Stimulated activated CD8-positive, alpha-beta memory T cell treated with anti-CD3 and anti-CD28 coated beads, Interleukin-7, amount 100 ng/mL, for 4 hours (primary cell): ENCODE data around the gene FYB2.
"Not testable (repeated sequence)": the region's sequence is repeated elsewhere in the genome, so short reads cannot be mapped to it uniquely, and the experiment has no call there.

Experiments used
- DNase-seq, 2 donors: peaks; one replicate each; pipeline ENCODE4 v3.0.0-alpha.2; 2020; ENCODE audit warnings: low read depth in 2 of 2

Gene FYB2

GRCh38 chr1:56790036-56790435, 29.2 kb downstream of the FYB2 start:
- no peak for DNase-seq

DNA sequence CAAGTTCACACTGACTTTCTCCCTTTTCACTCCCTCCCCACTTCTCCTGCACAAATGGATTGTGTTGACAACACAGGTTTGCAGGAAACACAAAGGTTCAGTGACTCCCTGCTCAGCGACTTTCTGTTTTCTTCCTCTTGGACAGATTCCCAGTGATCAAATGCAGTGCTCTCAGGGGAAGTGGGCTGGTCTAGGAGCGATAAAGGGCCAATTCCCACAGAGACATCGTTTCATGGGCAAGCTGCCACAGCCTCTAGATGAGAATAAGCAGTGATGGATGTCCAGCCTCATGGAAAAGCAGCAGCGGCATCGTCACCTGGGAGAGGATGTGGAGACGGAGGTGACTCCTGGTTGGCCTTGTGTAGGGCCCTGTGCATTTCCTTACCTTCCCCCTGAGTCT, 30.6 kb downstream of the FYB2 start:
- DNase-seq, result no peak

DNA sequence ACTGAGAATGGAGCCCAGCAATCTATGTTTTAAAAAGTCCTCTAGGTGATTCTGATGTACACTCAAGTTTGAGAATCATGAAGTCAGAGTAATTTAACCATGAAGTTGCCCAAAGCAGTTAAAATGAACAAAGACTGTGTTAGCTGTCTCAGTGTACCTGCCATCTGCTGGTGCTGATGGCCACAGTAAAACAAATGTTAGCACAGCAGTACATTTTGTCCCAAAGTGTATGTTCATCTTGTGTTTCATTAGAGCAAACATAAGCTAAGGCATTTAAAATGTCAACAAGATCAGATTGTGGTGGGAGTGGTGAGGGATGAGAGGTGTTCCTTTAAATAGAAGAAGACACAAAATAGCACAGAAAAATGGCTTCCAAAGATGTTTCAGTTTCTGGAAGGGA, 31.1 kb downstream of the FYB2 start:
- DNase-seq, result no peak

- DNase-seq, result no peak
Observed at GRCh38 chr1:56787330-56787729, 31.9 kb downstream of the FYB2 start.

GRCh38 chr1:56782773-56783172, 36.4 kb downstream of the FYB2 start:
- no peak for DNase-seq

- no peak for DNase-seq
Observed at GRCh38 chr1:56780826-56781225, 38.4 kb downstream of the FYB2 start.

DNA sequence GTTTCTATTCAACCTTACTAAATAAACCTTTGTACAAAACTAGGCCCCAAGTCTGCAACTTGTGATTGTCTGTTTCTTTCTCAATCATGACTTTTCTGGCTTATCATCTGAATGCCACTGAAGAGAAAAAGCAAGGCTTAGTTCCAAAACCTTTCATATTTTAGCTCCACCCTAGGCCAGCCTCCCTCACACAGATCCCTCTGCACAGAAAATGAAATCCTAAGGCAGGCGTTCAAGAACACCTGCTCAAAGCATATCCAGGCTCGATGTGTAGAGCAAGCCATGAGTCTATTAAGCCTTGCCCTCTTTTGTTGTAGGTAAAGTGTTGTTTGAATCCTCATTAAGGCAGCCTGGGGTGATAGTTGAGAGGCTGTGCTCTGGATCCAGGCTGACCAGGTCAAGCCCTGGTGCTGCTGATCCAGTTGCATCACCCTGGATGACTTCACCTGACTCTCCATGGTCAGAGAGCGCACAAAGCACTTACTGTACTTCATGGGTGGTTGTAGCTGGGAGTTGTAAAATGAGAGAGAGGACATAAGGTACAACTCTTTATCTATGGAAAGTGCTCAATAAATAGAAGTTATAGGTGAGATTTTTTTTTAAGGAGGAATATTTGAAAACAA, 39.0 kb downstream of the FYB2 start:
- no peak for DNase-seq

DNA sequence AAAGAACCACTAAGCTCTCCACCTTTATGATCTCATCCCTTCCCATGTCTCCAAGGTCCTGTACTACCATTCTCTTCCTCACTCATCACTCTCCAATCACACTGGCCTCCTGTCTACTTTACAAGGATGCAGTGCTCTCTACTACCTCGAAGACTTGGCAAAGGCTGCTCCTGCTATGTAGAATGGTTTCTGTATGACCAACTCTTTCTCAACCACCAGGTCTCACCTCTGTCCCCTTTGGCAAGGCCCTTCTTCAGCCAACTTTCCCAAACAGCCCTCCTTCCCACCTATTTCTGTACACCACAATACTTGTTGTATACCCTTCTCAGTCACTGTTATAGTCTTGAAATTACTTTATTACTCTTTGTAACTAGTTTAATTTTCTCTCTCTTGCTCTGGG, 41.2 kb downstream of the FYB2 start:
- no peak for DNase-seq

GRCh38 chr1:56774732-56775131, 44.5 kb downstream of the FYB2 start:
- DNase-seq, result not testable (repeated sequence)

GRCh38 chr1:56774067-56774609, 45.1 kb downstream of the FYB2 start:
- DNase-seq, result no peak

- no peak for DNase-seq
Observed at GRCh38 chr1:56773341-56774066, 45.7 kb downstream of the FYB2 start.

GRCh38 chr1:56771717-56772116, 47.5 kb downstream of the FYB2 start:
- DNase-seq, result no peak

DNA sequence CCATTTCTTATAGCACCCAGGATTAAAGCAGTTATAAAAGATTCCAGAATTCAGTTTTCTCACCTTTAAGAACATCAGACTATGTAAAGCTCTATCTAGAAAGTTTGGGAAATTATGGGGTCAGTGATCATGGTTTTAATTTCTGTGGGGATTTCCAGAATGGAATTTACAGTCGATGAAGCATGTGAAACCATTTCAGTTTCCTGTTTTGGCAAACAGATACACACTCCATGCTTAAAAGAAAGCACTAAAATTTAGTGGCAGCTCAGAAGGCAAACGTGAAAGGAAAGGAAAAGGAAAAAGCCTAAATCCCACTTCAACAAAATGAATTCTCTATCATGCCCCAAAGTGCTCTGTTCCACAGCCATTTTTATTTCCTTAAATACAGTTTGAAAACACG, 60.4 kb downstream of the FYB2 start:
- DNase-seq, result no peak

GRCh38 chr1:56758135-56758534, 61.1 kb downstream of the FYB2 start:
- DNase-seq, result no peak

- DNase-seq, result no peak
Observed at GRCh38 chr1:56755911-56756310, 63.3 kb downstream of the FYB2 start.

- DNase-seq, result no peak
Observed at GRCh38 chr1:56754708-56755479, 64.3 kb downstream of the FYB2 start.

- no peak for DNase-seq
Observed at GRCh38 chr1:56745231-56745630, 74.0 kb downstream of the FYB2 start.

DNA sequence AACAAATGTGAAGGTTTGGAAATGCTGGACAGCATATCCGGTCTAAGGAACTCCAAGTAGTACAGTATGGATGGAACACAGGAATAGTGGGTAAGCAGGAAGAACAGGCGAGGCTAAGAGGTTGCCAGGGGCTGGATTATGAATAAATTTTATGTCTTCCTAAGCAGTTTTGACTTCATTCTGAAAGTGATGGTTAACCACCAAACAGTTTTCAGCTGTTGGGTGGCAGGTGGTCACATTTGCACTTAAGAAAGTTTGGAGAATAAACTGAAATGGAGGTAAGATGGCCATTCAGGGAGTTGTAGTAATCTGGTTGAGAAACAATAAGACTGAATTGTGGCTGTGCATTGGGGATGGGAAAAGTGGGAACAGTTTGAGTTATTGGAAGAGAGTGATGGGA, 90.2 kb downstream of the FYB2 start:
- DNase-seq, result no peak

- no peak for DNase-seq
Observed at GRCh38 chr1:56726706-56727105, 92.5 kb downstream of the FYB2 start.

GRCh38 chr1:56719171-56719570, 100.0 kb downstream of the FYB2 start:
- no peak for DNase-seq

DNA sequence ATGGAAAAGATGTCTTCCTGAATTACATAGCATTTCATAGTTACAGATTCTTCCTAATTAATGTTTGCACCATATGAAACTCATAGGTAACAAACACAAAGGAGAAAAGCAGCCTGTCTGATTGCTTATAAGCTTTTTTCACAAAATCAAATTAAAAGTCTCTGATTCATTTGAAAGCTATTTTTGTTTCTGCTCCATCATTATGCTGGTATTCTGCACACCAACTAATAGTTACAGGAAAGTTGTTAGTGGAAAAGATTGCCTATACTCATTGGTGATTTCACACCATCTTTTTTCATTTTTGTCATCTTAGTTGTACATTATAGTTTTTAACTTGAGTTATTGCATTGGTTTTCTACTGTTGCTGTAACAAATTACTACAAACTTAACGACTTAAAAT, 104.0 kb downstream of the FYB2 start:
- no peak for DNase-seq

DNA sequence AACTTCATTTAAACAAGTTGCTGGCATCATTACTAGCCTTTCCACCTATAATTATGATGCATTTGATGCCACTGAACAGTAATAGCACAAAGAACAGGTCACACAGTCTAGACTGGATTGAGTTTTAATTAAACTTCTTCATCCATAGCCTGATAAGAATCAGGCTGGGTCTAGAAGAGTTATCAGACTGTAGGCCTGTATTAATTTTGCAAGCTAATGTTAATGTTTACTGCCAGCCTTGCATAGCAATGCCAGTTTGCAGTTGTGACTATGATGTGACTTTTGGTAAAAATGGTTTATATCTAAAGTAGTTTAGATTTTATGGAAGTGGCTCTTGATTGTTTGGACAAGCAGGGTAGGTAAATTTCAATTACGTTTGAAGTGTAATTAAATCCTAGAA, 106.1 kb downstream of the FYB2 start:
- DNase-seq, result no peak

GRCh38 chr1:56712150-56712549, 107.1 kb downstream of the FYB2 start:
- DNase-seq, result no peak
